Neuron (in vitro differentiated cells): ENCODE data around the gene DNASE1L2.
A peak's percentile ranks its signal among the peaks of the same experiment; 100 is the strongest.

ENCODE experiments used
- H2AFZ ChIP-seq: one replicate; pipeline ENCODE4 v1.6.1; 2013; ENCODE audit warnings: low read depth, mild to moderate bottlenecking, inconsistent platforms, low read length, moderate library complexity
- H3K27me3 ChIP-seq: one replicate; pipeline ENCODE4 v1.6.1; 2013; ENCODE audit warnings: low read length; ENCODE audit not compliant: insufficient read depth
- H3K36me3 ChIP-seq: one replicate; pipeline ENCODE4 v1.6.1; 2013; ENCODE audit warnings: low read length; ENCODE audit not compliant: insufficient read depth
- H3K4me1 ChIP-seq: one replicate; pipeline ENCODE4 v1.6.1; 2013; ENCODE audit warnings: low read length; ENCODE audit not compliant: insufficient read depth
- H3K4me3 ChIP-seq: 2 replicates; pipeline ENCODE4 v1.5.1; 2013; ENCODE audit warnings: mild to moderate bottlenecking, low read length, moderate library complexity
- H3K9me3 ChIP-seq: one replicate; pipeline ENCODE4 v1.6.1; 2013; ENCODE audit warnings: low read length

DNASE1L2 gene

GRCh38 chr16:2206780-2207433 lies 29.3 kb upstream of the DNASE1L2 start:
- H3K27me3 ChIP-seq, result no peaks in the 10 kb centered on the region
- peaks cover 37% of the 10 kb centered on the region for H3K36me3 ChIP-seq
- peaks cover 11% of the 10 kb centered on the region for H3K4me1 ChIP-seq
- no peaks in the 10 kb centered on the region for H3K9me3 ChIP-seq
- no peak overlapping the region for H2AFZ ChIP-seq
- no peak overlapping the region for H3K4me3 ChIP-seq

- Histone ChIP-seq H3K36me3 (peaks cover 47% of the 10 kb centered on the region), H3K27me3 (no peaks in the 10 kb centered on the region), H2AFZ (no peak overlapping the region), H3K4me1 (peaks cover 18% of the 10 kb centered on the region), H3K9me3 (no peaks in the 10 kb centered on the region), H3K4me3 (no peak overlapping the region)
These were observed 28.4 kb upstream of the DNASE1L2 start for GRCh38 chr16:2207872-2208271.

- no peak overlapping the region for H2AFZ ChIP-seq
- no peaks in the 10 kb centered on the region for H3K27me3 ChIP-seq
- peaks cover 22% of the 10 kb centered on the region for H3K4me1 ChIP-seq
- H3K36me3 ChIP-seq, result peaks cover 47% of the 10 kb centered on the region
- no peak overlapping the region for H3K4me3 ChIP-seq
- no peaks in the 10 kb centered on the region for H3K9me3 ChIP-seq
These were observed 27.9 kb upstream of the DNASE1L2 start for GRCh38 chr16:2208308-2208707.

- peaks cover 47% of the 10 kb centered on the region for H3K36me3 ChIP-seq
- no peak overlapping the region for H2AFZ ChIP-seq
- H3K4me3 ChIP-seq, result no peak overlapping the region
- peaks cover 27% of the 10 kb centered on the region for H3K4me1 ChIP-seq
- no peaks in the 10 kb centered on the region for H3K27me3 ChIP-seq
- no peaks in the 10 kb centered on the region for H3K9me3 ChIP-seq
These were observed 27.5 kb upstream of the DNASE1L2 start for GRCh38 chr16:2208772-2209171.

- Histone ChIP-seq H3K4me3 (no peak overlapping the region), H2AFZ (no peak overlapping the region), H3K9me3 (no peaks in the 10 kb centered on the region), H3K4me1 (peaks cover 27% of the 10 kb centered on the region), H3K36me3 (peaks cover 47% of the 10 kb centered on the region), H3K27me3 (no peaks in the 10 kb centered on the region)
These were observed 26.8 kb upstream of the DNASE1L2 start for GRCh38 chr16:2209258-2210008.

GRCh38 chr16:2210009-2210332 lies 26.3 kb upstream of the DNASE1L2 start:
- Histone ChIP-seq H3K36me3 (peaks cover 47% of the 10 kb centered on the region), H3K27me3 (no peaks in the 10 kb centered on the region), H3K4me3 (no peak overlapping the region), H3K4me1 (peaks cover 23% of the 10 kb centered on the region), H2AFZ (no peak overlapping the region), H3K9me3 (no peaks in the 10 kb centered on the region)

- Histone ChIP-seq H3K4me3 (no peak within 1 kb of the TSS), H3K36me3 (peaks cover 47% of the 10 kb centered on the region), H2AFZ (no peak within 1 kb of the TSS)
These were observed 25.6 kb upstream of the DNASE1L2 start, which contains the start of gene BRICD5 for GRCh38 chr16:2210386-2211365. BRICD5 (minus strand) TSS chr16:2210863; CDS start chr16:2210833, 30 bp downstream.

GRCh38 chr16:2211923-2212347 lies 24.3 kb upstream of the DNASE1L2 start:
- peaks cover 16% of the 10 kb centered on the region for H3K4me1 ChIP-seq
- H3K27me3 ChIP-seq, result no peaks in the 10 kb centered on the region
- H3K36me3 ChIP-seq, result peaks cover 45% of the 10 kb centered on the region
- H2AFZ ChIP-seq, result no peak overlapping the region
- H3K9me3 ChIP-seq, result no peaks in the 10 kb centered on the region
- H3K4me3 ChIP-seq, result no peak overlapping the region

More at GRCh38 chr16:2210386-2211365, 25.6 kb upstream of the DNASE1L2 start, which contains the start of gene BRICD5:
- Histone ChIP-seq H3K9me3 (no peaks in the 10 kb centered on the region), H3K27me3 (no peaks in the 10 kb centered on the region), H3K4me1 (peaks cover 23% of the 10 kb centered on the region)

- Histone ChIP-seq H3K27me3 (no peaks in the 10 kb centered on the region), H2AFZ (no peak overlapping the region), H3K36me3 (peaks cover 37% of the 10 kb centered on the region), H3K4me1 (peaks cover 16% of the 10 kb centered on the region), H3K9me3 (no peaks in the 10 kb centered on the region), H3K4me3 (peak overlapping the region; percentile 93)
These were observed 23.6 kb upstream of the DNASE1L2 start for GRCh38 chr16:2212362-2213324.

- Histone ChIP-seq H3K4me3 (peak overlapping the region; percentile 93), H3K9me3 (no peaks in the 10 kb centered on the region), H2AFZ (no peak overlapping the region), H3K27me3 (no peaks in the 10 kb centered on the region), H3K4me1 (peaks cover 16% of the 10 kb centered on the region), H3K36me3 (peaks cover 26% of the 10 kb centered on the region)
These were observed 22.2 kb upstream of the DNASE1L2 start for GRCh38 chr16:2213817-2214718.

GRCh38 chr16:2214719-2214968 lies 21.6 kb upstream of the DNASE1L2 start, which contains the start of gene PGP:
PGP (minus strand) TSS chr16:2214840; CDS start chr16:2214777, 63 bp downstream.
- Histone ChIP-seq H2AFZ (peak within 1 kb of the TSS; percentile 50), H3K4me1 (peaks cover 16% of the 10 kb centered on the region), H3K27me3 (no peaks in the 10 kb centered on the region), H3K9me3 (no peaks in the 10 kb centered on the region), H3K4me3 (peak within 1 kb of the TSS; percentile 96), H3K36me3 (peaks cover 21% of the 10 kb centered on the region)
